ENCODE results near the gene CELF2.

CELF2 gene

GRCh38 chr10:11224321-11224720, 206.6 kb downstream of the CELF2 start:
- DNase-seq (ENCODE audit: low spot score): no peak

- no peak for DNase-seq (ENCODE audit: low spot score)
Measured at GRCh38 chr10:11224792-11225416, 207.2 kb downstream of the CELF2 start.

GRCh38 chr10:11225935-11226334, 208.3 kb downstream of the CELF2 start:
- no peak for DNase-seq (ENCODE audit: low spot score)

- no peak for DNase-seq (ENCODE audit: low spot score)
Measured at GRCh38 chr10:11227103-11227502, 209.4 kb downstream of the CELF2 start.

- DNase-seq (ENCODE audit: low spot score): no peak
Measured at GRCh38 chr10:11229893-11230292, 212.2 kb downstream of the CELF2 start.

- no peak for DNase-seq (ENCODE audit: low spot score)
Measured at GRCh38 chr10:11230498-11231167, 213.0 kb downstream of the CELF2 start.

GRCh38 chr10:11231285-11231684, 213.6 kb downstream of the CELF2 start:
- DNase-seq (ENCODE audit: low spot score): no peak

- no peak for DNase-seq (ENCODE audit: low spot score)
Measured at GRCh38 chr10:11232222-11232961, 214.7 kb downstream of the CELF2 start.

GRCh38 chr10:11234857-11235531, 217.3 kb downstream of the CELF2 start:
- DNase-seq (ENCODE audit: low spot score): no peak

GRCh38 chr10:11235771-11236170, 218.1 kb downstream of the CELF2 start:
- DNase-seq (ENCODE audit: low spot score): no peak

- no peak for DNase-seq (ENCODE audit: low spot score)
Measured at GRCh38 chr10:11236234-11236633, 218.6 kb downstream of the CELF2 start.

GRCh38 chr10:11237571-11237970, 219.9 kb downstream of the CELF2 start:
- DNase-seq (ENCODE audit: low spot score): no peak

- no peak for DNase-seq (ENCODE audit: low spot score)
Measured at GRCh38 chr10:11238893-11239292, 221.2 kb downstream of the CELF2 start.

- no peak for DNase-seq (ENCODE audit: low spot score)
Measured at GRCh38 chr10:11240641-11241040, 223.0 kb downstream of the CELF2 start.

- DNase-seq (ENCODE audit: low spot score): no peak
Measured at GRCh38 chr10:11242443-11243387, 225.0 kb downstream of the CELF2 start.

- DNase-seq (ENCODE audit: low spot score): no peak
Measured at GRCh38 chr10:11243425-11244222, 226.0 kb downstream of the CELF2 start.

GRCh38 chr10:11245095-11245479, 227.4 kb downstream of the CELF2 start:
- DNase-seq (ENCODE audit: low spot score): no peak

GRCh38 chr10:11245510-11245909, 227.8 kb downstream of the CELF2 start:
- DNase-seq (ENCODE audit: low spot score): no peak

GRCh38 chr10:11245981-11246590, 228.4 kb downstream of the CELF2 start:
- no peak for DNase-seq (ENCODE audit: low spot score)

GRCh38 chr10:11246752-11247467, 229.2 kb downstream of the CELF2 start:
- DNase-seq (ENCODE audit: low spot score): no peak
